GM21390 (cell line): Measurements from ENCODE around the gene C19orf33.
"Not testable (repeated sequence)": the region's sequence is repeated elsewhere in the genome, so short reads cannot be mapped to it uniquely, and the experiment has no call there.

Source experiments
- ATAC-seq: cut with Tn5 transposase; IDR thresholded peaks from one replicate; pipeline ENCODE4 v1.9.1; 2021; ENCODE audit not compliant: unreplicated experiment

Gene C19orf33

DNA sequence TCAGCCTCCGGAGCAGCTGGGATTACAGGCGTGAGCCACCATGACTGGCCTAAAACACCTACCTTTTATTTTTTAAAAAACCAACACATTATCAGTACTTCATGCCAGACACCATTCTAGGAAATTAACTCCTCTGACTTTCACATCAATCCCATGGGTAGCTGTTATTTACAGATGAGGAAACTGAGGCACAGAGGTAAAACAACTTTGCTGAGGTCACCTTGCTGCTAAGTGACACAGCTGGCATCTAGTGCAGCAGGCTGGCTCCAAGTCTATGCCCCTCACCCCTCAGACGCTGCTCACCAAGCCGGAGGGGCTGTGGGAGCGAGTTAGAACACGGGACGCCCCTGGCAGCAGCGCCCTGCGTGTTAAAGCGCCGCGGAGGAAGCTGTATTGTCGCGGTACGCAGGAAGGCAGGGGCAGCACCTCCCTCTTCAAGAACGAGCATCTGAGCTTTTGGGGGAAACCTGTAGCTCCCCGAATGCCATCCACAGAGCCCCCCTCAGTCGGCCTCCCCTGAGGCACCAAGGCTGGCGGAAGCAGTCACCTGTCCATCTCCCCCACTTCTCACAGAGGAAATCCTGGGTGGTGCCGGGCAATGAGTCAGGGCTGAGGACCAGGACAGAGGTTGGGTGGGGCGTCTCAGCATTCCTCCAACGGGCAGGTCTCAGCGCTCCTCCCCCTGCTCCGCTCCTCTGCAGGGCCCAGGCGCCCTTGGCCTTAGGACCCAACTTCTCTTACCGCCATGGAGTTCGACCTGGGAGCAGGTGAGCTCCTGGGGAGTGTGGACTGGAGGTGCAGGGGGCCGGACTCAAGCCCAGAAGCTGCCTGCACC, at the start of gene C19orf33:
Gene C19orf33, plus strand, starts transcription at position 735 of the 835 bp plus-strand sequence. Its CDS starts 11 bp downstream, at position 746.
- ATAC-seq = no peak

DNA sequence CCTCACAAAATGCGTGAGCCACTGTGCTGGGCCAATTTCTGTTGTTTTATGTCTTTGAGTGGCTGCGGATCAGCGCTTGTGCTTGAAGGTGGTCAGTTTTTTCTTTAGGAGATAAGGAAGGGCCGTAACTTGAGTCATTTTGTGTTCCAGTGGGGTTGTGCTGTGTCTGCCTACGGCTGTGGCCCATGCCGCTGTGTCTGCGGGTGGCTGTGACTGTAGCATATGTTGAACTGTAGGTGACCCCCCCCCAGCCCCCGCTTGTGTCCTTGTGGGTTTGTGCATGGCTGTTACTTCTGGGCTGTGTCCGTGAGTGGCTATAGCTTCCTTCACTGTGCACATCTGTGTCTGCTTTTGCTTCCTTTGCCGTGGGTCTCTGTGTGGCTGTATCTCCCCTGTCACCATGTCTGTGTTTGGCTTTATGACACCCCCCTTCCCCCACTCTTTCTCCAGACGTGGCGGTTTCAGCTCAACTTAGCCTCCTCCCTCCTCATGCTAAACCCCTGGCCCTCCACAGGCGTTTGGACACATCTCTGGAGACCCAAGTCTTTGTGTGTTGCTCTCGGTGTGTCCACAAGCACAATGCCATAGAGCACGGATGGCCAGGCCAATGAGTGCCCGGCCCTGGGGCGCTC, 48.6 kb upstream of the C19orf33 start:
- no peak for ATAC-seq

DNA sequence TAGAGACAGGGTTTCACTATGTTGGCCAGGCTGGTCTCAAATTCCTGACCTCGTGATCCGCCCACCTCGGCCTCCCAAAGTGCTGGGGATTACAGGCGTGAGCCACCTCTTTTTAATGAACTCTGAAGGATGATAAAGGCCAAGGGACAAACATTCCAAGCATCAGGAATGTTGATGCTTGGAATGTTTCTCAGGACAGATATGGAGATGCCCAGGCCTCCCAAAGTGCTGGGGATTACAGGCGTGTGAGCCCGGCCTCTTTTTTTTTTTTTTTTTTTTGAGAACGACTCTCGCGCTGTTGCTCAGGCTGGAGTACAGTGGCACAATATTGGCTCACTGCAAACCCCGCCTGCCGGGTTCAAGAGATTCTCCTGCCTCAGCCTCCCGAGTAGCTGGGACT, 42.1 kb upstream of the C19orf33 start:
- not testable (repeated sequence) for ATAC-seq

DNA sequence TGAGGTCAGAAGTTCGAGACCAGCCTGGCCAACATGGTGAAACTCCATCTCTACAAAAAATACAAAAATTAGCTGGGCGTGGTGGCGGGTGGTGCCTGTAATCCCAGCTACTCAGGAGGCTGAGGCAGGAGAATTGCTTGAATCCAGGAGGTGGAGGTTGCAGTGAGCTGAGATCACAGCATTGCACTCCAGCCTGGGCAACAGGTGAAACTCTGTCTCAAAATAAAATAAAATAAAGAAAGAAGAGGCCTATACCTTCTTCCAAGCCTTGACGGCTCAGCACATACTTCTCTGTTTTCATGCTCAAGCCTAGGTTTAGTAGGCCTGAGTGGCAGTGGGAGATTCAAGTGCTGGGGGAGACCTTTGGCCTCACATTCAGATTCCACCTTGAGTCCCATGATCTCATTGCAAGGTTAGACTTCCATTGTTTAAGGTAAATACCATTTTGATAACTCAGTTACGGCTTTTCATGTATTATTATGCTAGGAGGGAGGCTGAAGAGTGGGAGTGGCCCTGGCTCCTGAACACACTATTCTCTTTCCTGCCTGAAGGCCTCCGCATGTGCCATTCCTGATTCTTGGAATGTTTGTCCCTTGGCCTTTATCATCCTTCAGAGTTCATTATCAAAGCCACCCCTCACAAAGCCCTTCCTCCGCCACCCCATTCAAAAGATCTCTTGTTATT, 41.3 kb upstream of the C19orf33 start:
- no peak for ATAC-seq

DNA sequence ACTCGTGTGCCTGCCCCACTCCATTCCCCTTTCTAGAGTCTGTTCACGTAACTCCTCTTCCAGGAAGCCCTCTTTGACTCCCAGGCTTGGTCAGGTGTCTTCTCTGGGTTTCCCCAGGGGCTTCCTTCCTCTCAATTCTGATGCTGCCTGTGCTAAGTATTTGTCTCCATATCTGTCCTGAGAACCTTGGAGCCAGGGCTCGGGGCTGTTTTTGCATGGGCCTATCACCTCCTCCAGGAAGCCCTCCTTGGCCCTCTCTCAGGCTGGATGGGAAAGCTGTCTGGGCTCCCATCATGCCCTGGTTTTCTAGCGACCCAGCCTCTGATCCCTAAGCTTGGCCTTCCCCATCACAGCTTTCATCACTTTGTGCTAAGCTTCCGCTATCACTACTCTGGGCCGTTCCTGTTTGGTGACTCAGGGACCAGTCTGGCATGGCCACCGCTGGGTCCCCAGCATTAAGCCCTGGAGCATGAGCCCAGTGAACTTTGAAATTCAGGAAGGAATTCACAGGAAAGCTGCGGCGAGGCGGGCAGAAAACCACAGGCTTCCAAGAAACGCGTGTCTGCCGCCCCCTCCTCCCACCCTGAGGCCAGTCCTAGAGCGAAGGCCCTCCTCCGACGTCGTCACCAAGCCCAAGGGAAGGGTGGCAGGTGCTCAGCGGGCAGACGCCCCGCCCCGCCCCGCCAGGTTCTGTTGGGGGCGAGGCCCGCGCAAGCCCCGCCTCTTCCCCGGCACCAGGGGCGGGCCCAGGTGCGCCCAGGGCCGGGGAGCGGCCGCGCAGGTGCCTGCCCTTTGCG, 40.2 kb upstream of the C19orf33 start:
- no peak for ATAC-seq

DNA sequence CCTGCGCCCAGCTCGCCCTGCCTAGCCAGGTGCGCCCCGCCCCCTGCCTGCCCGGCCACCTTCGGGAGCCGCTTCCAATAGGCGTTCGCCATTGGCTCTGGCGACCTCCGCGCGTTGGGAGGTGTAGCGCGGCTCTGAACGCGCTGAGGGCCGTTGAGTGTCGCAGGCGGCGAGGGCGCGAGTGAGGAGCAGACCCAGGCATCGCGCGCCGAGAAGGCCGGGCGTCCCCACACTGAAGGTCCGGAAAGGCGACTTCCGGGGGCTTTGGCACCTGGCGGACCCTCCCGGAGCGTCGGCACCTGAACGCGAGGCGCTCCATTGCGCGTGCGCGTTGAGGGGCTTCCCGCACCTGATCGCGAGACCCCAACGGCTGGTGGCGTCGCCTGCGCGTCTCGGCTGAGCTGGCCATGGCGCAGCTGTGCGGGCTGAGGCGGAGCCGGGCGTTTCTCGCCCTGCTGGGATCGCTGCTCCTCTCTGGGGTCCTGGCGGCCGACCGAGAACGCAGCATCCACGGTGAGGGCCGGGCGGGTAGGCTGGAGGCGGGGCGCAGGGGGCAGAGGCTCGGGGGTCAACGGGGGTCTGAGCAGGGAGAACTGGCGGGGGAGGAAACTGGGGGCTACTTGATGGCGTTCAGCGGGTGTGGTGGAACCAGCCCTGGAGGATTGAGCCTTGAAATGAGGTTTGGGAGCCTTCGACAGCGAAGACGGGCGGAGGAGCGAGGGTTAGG, 39.4 kb upstream of the C19orf33 start, which contains the start of gene SPINT2:
Gene SPINT2, plus strand, starts transcription at position 88 of the 727 bp plus-strand sequence. Its CDS starts 320 bp downstream, at position 408.
- ATAC-seq = no peak

DNA sequence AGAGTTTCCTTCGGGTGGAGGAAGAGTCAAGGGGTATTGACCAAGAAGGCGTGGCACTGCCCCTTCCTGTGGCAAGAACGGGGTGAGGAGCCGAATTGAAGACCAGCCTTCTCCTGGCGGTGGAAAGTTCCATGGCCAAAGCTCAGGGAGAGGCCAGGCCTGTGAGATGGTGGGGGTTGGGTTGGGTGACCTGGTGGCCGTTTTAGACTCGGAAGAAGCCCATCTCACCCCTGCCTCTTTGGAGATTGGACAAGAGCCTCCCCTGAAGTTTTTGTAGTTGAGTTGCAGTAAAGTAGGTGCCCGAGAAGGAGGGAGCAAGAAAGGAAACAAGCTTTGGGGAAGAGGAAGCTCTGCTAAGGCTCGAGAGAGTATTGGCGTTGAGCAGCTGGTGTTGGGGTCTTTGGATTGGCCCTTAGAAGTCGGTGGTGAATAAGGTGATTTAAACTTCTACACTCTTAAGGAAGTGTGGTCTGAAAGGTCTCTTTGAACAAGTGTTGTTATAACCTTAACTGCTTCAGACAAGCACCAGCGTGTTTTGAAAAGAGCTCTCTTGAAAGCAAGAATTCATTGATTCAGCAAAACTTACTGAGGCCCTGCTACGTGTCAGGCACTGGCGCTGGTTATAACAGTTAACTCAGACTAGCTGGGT, 38.7 kb upstream of the C19orf33 start:
- ATAC-seq = no peak

DNA sequence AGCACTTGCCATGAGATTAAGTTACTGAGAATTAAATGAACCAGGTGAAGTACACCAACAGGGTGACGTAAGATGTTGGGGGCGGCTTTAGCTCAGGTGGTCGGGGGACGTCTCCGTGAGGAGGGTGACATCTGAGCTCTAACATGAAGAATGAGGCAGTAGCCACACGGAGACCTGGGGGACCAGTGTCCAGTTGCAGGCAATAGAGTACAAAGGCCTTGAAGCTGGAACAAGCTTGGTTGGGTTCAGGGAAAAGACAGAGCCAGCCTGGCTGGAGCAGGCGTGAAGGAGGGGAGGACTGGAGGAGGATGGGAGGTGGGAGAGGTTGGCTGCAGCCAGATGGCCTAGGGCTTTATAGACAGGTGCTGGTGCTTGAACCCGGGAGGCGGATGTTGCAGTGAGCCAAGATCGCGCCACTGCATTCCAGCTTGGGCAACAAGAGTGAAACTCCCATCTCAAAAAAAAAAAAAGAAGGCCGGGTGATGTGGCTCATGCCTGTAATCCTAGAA, 38.1 kb upstream of the C19orf33 start:
- ATAC-seq = no peak

DNA sequence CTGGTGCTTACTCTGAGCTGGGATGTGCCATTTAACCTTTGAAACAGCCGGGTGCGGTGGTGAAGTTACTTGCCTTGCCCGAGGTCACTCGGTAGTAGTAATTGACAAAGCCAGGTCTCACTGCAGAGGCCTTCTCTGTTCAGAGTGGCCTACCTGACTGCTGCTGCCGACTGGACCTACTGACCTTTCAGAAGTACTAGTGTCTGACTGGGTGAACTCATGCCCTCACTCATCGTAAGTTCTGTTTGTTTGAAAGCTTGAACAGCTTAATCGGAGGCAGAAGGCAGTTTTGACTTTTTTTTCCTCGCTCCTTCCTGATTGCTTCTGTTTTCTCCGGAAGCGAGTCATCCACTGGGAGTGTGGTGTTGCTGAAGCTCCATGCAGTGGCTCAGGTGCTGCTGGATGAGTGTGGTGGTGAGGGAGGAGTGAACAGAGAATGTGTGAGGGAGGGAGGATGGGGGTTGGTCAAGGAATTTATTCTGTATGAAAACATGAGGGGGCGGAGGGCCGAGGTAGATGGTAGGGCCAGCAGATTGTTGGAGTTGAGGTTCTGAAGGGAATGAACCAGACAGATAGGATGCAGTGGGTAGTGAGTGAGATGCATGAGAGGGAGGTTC, 37.0 kb upstream of the C19orf33 start:
- no peak for ATAC-seq

DNA sequence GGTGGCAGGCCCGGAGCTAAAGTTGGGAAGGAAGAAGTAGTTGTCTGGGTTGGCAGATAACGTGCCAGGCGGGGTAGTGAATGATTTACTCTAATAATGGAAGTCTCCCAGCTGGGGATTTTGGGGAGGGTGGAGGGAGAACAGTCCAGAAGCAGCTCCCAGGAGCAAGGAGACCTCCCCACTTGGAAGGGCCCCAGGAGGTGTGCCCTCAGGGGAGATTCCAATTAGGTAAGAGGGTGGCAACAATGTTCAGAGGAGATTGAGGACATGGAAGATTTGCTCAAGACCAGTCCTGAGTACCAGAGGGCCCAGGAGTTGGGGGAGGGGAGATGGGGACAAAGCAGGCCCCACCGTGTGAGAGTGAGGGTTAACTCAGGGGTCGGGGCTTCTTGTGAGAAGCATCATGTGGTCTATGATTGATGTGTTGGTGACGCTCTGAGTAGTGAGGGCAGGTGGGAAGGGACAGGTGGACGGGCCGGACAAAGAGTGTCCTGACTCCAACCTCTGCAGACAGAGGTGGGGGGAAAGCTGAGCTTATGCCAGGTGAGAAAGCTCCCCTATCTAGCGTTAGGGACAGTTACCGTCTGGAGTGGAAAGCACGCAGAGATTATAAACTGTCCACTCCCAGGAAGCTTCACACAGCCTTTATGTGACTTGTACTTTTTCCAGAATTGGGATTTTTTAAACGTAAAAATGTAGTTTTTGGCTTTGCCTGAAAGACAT, 36.1 kb upstream of the C19orf33 start:
- ATAC-seq = no peak

DNA sequence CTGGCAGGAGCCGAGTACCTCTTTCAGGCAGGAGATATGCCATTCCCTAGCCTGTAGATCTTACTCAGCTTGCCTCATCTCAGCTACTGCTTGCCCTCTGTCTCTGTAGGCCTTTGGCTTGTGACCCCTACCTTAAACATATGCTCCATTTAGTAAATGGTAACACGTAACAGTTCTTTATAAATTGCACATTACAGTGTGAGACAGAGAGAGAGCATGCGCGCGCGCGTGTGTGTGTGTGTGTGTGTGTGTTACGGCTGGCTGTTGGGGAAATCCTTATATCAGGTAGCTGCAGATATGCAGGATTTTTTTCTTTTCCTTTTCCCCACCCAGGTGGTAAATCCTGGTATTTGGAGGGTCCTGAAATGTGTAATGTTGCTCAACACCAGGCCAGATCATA, 35.5 kb upstream of the C19orf33 start:
- no peak for ATAC-seq

DNA sequence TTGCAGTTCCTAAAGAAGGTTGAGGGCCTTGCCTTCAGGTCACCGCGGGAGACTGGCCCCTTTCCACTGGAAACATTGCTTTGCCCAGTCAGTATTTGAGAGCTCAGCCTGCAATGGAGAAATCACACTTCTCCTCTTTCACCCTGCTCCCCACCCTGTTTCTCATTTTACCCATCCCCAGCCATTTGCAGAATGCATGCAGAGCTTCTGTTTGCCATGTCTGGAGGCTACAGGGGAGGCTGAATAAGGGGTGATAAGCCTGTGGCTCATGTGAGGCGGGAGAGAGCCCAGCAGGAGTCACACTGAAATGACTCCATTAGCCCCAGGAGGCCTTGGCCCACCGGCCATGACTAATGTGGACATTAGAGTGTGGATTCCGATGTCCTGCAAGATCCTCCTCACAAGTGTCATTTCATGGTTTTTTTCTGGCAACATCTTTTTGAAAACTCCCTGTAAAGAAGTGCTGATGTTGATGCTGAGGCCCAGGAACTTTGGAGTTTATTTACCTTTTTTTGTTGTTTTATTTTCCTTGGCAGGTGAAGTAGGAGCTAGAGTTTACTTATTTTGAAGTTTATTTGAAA, 33.4 kb upstream of the C19orf33 start:
- ATAC-seq = no peak

DNA sequence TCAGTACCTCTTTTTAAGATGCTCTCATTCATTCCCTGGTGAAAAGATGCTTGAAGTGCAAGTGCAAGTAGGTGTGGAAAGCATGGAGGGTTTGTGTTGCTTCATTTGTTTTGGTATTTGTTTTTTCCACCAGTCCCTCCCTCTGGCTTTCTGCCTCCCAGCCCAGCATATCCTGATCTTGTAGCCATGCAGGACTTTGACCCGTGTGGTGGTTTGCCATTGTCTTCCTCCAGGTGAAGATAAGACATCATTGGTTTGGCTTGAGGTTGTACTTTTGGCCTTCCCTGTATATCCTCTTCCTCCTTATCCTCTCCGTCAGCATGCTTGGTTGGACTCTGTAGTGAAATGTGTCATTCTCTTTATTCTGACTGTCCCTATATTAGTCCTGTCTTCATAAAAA, 30.6 kb upstream of the C19orf33 start:
- ATAC-seq = no peak

DNA sequence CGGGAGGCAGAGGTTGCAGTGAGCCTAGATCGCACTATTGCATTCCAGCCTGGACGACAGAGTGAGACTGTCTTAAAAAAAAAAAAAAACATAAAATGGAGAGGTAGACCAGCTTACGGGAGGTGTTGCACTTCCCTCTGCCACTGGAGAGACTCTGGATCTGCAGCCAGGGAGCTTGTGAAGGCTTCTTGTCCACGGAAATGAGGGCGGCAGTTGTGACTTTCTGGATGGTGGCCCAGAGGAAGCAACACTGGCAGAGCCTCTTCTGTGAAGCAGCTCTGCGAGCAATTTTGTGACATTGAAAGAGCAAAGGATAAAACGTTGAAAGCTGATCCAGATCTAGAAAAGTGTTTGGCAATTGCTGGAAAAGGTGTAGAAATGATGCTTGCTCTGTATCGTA, 29.3 kb upstream of the C19orf33 start:
- ATAC-seq = no peak

DNA sequence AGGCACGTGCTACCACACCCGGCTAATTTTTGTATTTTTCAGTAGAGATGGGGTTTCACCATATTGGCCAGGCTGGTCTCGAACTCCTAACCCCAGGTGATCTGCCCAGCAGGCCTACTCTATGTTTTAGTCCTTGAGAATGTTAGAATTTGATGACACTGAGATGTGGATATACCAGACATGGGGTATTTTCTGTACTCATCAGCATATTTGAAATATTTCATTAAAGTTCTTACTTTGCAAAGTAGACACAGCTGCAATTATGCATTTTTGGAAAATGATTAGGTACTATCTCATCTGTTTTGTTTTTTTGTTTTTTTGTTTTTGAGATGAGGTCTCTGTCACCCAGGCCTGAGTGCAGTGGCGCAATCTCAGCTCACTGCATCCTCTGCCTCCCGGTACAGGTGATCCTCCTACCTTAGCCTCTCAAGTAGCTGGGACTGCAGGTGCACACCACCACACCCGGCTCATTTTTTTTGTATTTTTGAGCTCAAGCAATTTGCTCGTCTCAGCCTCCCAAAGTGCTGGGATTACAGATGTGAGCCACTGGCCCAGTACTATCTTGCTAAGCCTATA, 27.0 kb upstream of the C19orf33 start:
- ATAC-seq = no peak

DNA sequence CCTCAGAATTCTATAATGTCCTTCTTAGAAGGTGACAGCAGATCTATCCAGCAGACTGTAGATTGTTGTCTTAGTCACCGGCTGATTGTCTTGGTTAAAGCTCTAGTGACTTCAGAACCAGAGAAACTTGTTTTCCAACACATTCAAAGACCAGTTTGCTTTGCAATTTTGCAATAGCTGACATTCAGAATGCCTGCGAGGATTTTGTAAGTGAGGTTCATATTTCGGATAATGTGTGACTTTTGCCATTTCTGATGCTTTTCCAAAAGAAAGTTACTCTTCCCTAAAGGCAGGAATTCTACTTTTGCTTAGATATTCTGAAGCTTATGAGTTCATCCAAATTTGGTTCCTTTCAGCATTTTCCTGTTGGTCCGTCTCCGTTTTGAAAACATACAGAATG, 26.5 kb upstream of the C19orf33 start:
- ATAC-seq = no peak

DNA sequence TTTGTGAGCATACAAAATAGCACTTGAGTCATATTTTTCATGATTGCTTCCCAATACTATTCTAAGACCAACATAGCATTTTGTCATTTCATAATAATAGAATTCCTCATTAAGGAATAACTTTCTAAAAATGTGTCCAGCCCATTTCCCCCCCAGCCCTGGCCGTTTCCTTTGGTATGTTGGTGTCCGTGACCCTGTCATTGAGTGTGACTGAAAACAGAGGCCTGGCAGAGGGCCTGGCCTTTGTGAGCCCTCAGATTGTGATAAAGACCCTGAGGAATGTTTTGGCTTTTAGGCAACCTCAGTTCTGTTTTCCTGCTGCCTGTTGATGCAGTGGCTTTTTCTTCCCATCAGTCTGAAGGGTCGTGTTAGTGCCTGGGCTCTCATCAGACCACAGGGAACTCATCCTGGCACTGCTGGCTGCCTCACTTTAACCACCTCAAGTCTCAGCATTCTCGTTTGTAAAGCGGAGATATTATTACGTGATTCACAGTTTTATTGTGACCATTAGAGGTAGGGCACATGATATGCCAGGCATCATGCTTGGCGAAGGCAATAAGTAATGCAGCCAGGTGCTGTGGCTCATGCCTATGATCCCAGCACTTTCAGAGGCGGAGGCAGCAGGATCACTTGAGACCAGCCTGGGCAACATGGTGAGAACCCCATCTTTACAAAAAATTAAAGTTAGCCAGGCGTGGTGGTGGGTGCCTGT, 25.9 kb upstream of the C19orf33 start:
- no peak for ATAC-seq
